ENCODE results near the gene KHK.

The KHK gene

DNA sequence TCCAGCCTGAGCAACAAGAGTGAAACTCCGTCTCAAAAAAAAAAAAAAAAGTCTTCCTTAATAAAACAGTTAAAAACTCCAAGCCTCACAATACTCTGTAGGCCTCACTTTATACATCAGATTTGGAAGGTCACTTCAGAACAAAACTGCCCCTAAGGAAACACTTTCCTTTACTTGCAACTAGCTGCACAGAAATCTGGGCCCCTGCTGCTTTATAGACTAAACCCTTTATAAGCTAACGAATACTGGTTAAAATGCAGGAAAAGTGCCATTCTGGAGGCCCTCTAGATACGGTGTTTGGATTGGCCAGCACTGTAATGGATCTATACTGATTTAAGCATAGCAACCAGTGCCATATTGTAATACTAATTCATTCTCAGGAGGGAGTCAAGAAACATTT is 38.5 kb downstream of the KHK start:
- DNase-seq (ENCODE audit: low read depth), result no peak
- no peak overlapping the region for H3K4me3 ChIP-seq (ENCODE audit: low read depth, low read length)
- TF ChIP-seq, protein P1, sequence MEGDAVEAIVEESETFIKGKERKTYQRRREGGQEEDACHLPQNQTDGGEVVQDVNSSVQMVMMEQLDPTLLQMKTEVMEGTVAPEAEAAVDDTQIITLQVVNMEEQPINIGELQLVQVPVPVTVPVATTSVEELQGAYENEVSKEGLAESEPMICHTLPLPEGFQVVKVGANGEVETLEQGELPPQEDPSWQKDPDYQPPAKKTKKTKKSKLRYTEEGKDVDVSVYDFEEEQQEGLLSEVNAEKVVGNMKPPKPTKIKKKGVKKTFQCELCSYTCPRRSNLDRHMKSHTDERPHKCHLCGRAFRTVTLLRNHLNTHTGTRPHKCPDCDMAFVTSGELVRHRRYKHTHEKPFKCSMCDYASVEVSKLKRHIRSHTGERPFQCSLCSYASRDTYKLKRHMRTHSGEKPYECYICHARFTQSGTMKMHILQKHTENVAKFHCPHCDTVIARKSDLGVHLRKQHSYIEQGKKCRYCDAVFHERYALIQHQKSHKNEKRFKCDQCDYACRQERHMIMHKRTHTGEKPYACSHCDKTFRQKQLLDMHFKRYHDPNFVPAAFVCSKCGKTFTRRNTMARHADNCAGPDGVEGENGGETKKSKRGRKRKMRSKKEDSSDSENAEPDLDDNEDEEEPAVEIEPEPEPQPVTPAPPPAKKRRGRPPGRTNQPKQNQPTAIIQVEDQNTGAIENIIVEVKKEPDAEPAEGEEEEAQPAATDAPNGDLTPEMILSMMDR (IDR thresholded peaks at IDR 0.05; ENCODE audit: insufficient read depth, low read depth, low read length, missing control alignments), result no peak

DNA sequence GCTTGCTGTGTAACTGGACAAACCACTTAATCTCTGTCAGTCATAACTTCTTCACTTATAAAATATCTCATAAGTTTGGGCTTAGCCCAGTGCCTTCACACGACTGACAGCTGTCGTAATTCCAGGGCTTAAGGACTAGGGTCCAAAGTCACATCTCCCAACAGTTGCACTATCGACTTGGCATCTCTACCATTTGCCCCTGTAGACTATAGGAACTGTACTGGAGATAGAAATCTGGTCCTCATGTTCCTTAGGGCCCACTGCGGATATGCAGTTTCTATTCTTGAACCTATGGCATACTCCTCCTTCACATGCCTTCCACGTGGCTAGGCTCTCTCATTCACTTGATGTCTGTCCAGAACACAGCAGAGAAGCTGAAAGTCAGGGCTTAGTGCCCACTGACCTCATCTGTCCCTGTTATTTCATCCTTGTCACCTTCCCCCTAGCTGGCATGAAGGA is 39.7 kb downstream of the KHK start:
- DNase-seq (ENCODE audit: low read depth), result no peak
- H3K4me3 ChIP-seq (ENCODE audit: low read depth, low read length), result no peak overlapping the region
- TF ChIP-seq, protein P1 (IDR thresholded peaks at IDR 0.05; ENCODE audit: insufficient read depth, low read depth, low read length, missing control alignments), result no peak

DNA sequence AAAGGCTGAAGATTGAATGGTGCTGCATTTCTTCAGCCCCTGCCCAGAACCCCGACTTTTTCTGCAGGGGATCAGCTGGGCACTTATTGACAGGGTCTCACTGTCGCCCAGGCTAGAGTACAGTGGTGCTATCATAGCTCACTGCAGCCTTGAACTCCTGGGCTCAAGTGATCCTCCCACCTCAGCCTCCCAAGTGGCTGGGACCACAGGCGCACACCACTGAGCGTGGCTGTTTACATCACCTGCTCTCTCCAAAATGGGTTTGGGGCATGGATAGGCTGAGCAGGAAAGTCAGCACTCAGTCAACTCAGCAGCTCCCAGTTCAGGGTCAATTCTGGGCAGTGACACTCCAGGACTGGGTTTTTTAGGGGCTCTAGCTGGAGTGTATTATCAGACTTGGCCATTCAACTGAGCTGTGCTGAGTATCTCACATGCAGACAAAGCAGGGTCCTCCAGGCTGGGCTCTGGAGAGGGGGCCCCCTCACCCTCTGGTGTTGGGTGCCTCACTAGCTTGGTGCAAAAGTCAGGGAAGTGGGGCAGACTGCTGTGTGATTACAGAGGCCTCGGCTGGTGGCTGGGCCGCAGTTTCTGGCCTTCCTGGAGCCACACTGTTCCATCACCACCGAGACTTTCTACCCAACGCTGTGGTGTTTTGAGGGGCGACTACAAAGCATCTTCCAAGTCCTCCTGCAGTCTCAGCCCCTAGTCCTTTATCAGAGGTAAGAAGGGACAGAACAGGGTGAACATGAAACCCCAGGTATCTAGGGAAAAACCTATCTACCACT is 41.5 kb downstream of the KHK start:
- H3K4me3 ChIP-seq (ENCODE audit: low read depth, low read length), result no peak overlapping the region
- TF ChIP-seq, protein P1 (IDR thresholded peaks at IDR 0.05; ENCODE audit: insufficient read depth, low read depth, low read length, missing control alignments), result no peak
- DNase-seq (ENCODE audit: low read depth), result no peak

DNA sequence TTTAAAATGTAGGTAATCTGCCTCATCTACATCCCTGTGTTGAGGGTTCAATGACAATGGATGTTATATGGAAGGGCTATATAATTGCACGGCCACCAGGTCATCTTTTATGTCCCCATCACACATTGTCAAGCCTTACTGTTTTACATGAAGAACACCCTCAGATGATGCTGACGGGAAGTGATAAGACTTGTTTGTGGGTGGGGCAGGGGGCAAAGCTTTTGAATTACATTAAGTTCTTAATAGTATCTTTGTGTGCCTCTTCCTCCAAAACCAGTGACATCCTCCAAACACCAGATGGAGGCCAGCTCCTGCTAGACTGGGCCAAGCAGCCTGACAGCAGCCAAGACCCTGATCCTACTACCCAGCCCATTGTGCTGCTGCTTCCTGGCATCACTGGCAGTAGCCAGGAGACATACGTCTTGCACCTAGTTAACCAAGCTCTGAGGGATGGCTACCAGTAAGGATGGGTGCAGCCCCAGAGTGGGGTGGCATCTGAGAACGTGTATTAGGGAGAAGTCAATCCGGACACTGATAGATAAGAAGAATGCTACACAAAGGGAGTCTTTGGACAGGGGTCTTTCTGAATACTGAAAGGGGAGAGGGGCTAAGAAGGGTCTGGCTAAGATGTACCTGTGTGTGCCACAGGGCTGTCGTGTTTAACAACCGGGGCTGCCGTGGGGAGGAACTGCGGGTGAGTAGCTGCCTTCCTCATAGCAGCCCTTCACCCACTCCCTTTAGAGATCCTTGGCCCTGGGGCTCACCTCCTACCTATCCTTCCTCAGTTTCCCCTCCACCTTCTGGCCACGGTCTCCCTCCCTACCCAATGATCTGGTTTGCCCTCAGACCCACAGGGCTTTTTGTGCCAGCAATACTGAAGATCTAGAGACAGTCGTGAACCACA is 42.3 kb downstream of the KHK start:
- TF ChIP-seq, protein P1 (IDR thresholded peaks at IDR 0.05; ENCODE audit: insufficient read depth, low read depth, low read length, missing control alignments), result no peak
- H3K4me3 ChIP-seq (ENCODE audit: low read depth, low read length), result no peak overlapping the region
- DNase-seq (ENCODE audit: low read depth), result no peak

DNA sequence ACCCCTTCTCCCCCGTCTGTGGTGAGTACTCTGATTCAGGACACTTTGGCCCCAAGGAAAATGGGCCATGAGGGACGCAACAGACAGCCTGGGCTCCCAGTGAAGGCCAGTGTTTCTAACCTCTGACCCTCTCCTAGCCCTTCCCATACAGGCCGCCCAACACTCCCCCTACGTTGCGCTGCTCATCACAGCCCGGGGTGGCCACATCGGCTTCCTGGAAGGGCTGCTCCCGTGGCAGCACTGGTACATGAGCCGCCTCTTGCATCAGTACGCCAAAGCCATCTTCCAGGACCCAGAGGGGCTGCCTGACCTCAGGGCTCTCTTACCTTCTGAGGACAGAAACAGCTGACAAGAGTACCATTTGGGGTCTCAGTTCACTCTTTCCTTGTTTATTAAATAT is 43.8 kb downstream of the KHK start:
- H3K4me3 ChIP-seq (ENCODE audit: low read depth, low read length), result no peak overlapping the region
- TF ChIP-seq, protein P1 (IDR thresholded peaks at IDR 0.05; ENCODE audit: insufficient read depth, low read depth, low read length, missing control alignments), result no peak
- DNase-seq (ENCODE audit: low read depth), result no peak

DNA sequence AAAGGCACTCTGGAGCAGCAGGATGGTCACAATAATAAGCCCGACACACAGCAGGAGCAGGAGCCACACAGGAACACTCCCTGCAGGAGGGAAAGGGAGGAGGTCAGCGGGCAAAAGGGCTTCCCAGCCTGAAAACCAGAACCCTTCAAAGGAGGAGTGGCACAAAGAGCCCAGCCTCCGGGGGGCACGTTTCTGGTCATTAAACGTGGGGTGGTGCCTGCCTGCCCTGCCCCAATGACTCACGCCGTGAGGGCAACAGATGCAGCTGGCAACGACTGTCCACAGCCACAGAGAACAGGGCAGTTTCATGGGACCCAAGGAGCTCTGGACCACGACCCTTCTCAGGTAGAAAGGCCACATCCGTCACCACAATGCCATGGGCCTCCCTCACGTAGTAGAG is 44.9 kb downstream of the KHK start:
- DNase-seq (ENCODE audit: low read depth), result no peak
- H3K4me3 ChIP-seq (ENCODE audit: low read depth, low read length), result no peak overlapping the region
- TF ChIP-seq, protein P1 (IDR thresholded peaks at IDR 0.05; ENCODE audit: insufficient read depth, low read depth, low read length, missing control alignments), result no peak
